ENCODE measurements around the gene FAM118B. TPM values are rescaled to one million over a fixed set of nuclear protein-coding genes. Genes with fewer than 3 reads are reported as not detected.

FAM118B gene
- total RNA-seq, 1 experiment from 2014 or later: 40.0 TPM

DNA sequence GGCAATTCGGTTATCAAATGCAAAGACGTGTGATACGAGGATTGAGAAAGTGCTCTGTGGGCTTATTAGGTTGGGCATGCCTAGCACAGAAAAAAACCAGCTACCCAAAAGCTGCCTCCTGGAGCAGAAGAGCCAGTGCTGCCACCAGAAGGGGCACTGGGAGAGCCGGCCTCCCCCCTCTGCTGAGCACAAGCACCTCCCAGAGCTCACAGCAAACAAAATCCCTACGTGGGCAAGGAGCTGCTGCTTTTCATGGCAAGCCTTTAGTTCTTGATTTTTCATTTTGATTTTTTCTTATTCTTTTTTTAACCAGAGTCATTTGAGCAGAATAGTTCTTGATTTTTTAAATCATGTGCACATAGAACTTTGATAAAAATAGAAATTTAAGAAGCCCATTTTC, 12.9 kb upstream of the FAM118B start:
- no CpG with 5 or more reads among the region's 5 CpGs for WGBS (ENCODE audit: extremely low coverage, insufficient read length, low lambda C conversion rate)
- H2BK20ac ChIP-seq (ENCODE audit: low read depth, low read length, poor library complexity, severe bottlenecking): no peak overlapping the region

More for the DNA sequence above, 12.9 kb upstream of the FAM118B start:
- H3K4me1 ChIP-seq (ENCODE audit: insufficient read depth, low read length): no peaks in the 10 kb centered on the region
- H2BK12ac ChIP-seq (ENCODE audit: insufficient read length, low read depth, low read length): no peak overlapping the region
- Mint-ChIP-seq H3K27ac (no peak overlapping the region), H3K27me3 (ENCODE audit: low read depth) (no peaks in the 10 kb centered on the region; the same call in 1 of the 2 replicates), H3K36me3 (ENCODE audit: insufficient read depth in 1 of 3, low read depth in 3 of 3) (peaks cover 77 to 86% (median 84%) of the 10 kb centered on the region in 3 experiments), H3K4me1 (no peaks in the 10 kb centered on the region), H3K4me3 (no peak overlapping the region), H3K9me3 (peaks cover 23% of the 10 kb centered on the region in 2 experiments)
- no peak overlapping the region for H3K18ac ChIP-seq (ENCODE audit: insufficient read length, low read depth, low read length)
- no peak overlapping the region for H3K9ac ChIP-seq (ENCODE audit: extremely low read depth, insufficient read length, low read length)
- no peak overlapping the region for H3K56ac ChIP-seq (ENCODE audit: insufficient read length, low read depth, low read length)
- no peaks in the 10 kb centered on the region for H4K20me1 ChIP-seq (ENCODE audit: control insufficient read depth, insufficient read depth, insufficient read length)
- H3K9me3 ChIP-seq (ENCODE audit: control insufficient read depth, low read depth, low read length): peaks cover 17% of the 10 kb centered on the region
- no peak overlapping the region for H4K91ac ChIP-seq (ENCODE audit: insufficient read length, low read depth, low read length)
- no peak overlapping the region for H3K14ac ChIP-seq (ENCODE audit: insufficient read depth, low read length)
- no peak overlapping the region for H2BK120ac ChIP-seq (ENCODE audit: low read depth, low read length, poor library complexity, severe bottlenecking)
- DNase-seq: no peak
- H4K5ac ChIP-seq (ENCODE audit: insufficient read length, low read depth, low read length): no peak overlapping the region
- no peak overlapping the region for H2BK5ac ChIP-seq (ENCODE audit: insufficient read length, low read length)
- H3T11ph ChIP-seq (ENCODE audit: low read length): no peak overlapping the region
- no peaks in the 10 kb centered on the region for H3K79me2 ChIP-seq (ENCODE audit: insufficient read depth, low read length)
- TF ChIP-seq, protein P1, sequence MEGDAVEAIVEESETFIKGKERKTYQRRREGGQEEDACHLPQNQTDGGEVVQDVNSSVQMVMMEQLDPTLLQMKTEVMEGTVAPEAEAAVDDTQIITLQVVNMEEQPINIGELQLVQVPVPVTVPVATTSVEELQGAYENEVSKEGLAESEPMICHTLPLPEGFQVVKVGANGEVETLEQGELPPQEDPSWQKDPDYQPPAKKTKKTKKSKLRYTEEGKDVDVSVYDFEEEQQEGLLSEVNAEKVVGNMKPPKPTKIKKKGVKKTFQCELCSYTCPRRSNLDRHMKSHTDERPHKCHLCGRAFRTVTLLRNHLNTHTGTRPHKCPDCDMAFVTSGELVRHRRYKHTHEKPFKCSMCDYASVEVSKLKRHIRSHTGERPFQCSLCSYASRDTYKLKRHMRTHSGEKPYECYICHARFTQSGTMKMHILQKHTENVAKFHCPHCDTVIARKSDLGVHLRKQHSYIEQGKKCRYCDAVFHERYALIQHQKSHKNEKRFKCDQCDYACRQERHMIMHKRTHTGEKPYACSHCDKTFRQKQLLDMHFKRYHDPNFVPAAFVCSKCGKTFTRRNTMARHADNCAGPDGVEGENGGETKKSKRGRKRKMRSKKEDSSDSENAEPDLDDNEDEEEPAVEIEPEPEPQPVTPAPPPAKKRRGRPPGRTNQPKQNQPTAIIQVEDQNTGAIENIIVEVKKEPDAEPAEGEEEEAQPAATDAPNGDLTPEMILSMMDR (conservative IDR thresholded peaks at IDR 0.05): no peak
- H3K4ac ChIP-seq (ENCODE audit: low read depth, low read length): no peak overlapping the region
- H3K4me2 ChIP-seq (ENCODE audit: insufficient read depth, insufficient read length, low read length): no peak overlapping the region
- no peaks in the 10 kb centered on the region for H3K79me1 ChIP-seq (ENCODE audit: insufficient read depth, low read depth, low read length, poor library complexity, severe bottlenecking)
- H4K8ac ChIP-seq (replicated peaks; ENCODE audit: insufficient read length, low read depth, low read length): no peak overlapping the region
- H3K27me3 ChIP-seq (ENCODE audit: insufficient read depth, low read length): no peaks in the 10 kb centered on the region
- no peak overlapping the region for H2AFZ ChIP-seq (ENCODE audit: low read length)
- no peak overlapping the region for H2BK15ac ChIP-seq (ENCODE audit: low read depth, low read length)
- no peak overlapping the region for H3K23ac ChIP-seq (ENCODE audit: insufficient read length, low read depth, low read length)
- H2AK5ac ChIP-seq (ENCODE audit: insufficient read length, low read length): no peak overlapping the region
- H3K23me2 ChIP-seq (ENCODE audit: insufficient read length, low read depth, low read length, poor library complexity, severe bottlenecking): no peaks in the 10 kb centered on the region
- H3K27ac ChIP-seq (ENCODE audit: insufficient read length, low read depth, low read length): no peak overlapping the region
